HG03354 (cell line): ENCODE data around the gene CSTPP1.
"Not testable (repeated sequence)": the region's sequence is repeated elsewhere in the genome, so short reads cannot be mapped to it uniquely, and the experiment has no call there.

Experiments used
- ATAC-seq: cut with Tn5 transposase; IDR thresholded peaks from one replicate; pipeline ENCODE4 v1.9.1; 2021; ENCODE audit warnings: mild to moderate bottlenecking; ENCODE audit not compliant: unreplicated experiment, poor library complexity, severe bottlenecking

Gene CSTPP1

GRCh38 chr11:47071791-47072261 is 135.3 kb downstream of the CSTPP1 start:
- ATAC-seq: no peak

GRCh38 chr11:47078751-47079521 is 142.4 kb downstream of the CSTPP1 start:
- ATAC-seq: no peak

- ATAC-seq: not testable (repeated sequence)
Observed at GRCh38 chr11:47080775-47081174, 144.2 kb downstream of the CSTPP1 start.

GRCh38 chr11:47083913-47084312 is 147.4 kb downstream of the CSTPP1 start:
- no peak for ATAC-seq

- no peak for ATAC-seq
Observed at GRCh38 chr11:47087801-47088200, 151.2 kb downstream of the CSTPP1 start.

GRCh38 chr11:47093541-47093940 is 157.0 kb downstream of the CSTPP1 start:
- no peak for ATAC-seq

GRCh38 chr11:47096871-47097270 is 160.3 kb downstream of the CSTPP1 start:
- ATAC-seq: not testable (repeated sequence)

GRCh38 chr11:47098223-47098622 is 161.7 kb downstream of the CSTPP1 start:
- ATAC-seq: not testable (repeated sequence)

GRCh38 chr11:47099214-47099917 is 162.8 kb downstream of the CSTPP1 start:
- ATAC-seq: no peak

GRCh38 chr11:47099918-47100315 is 163.4 kb downstream of the CSTPP1 start:
- ATAC-seq: no peak

- ATAC-seq: no peak
Observed at GRCh38 chr11:47101406-47101805, 164.8 kb downstream of the CSTPP1 start.

- no peak for ATAC-seq
Observed at GRCh38 chr11:47104261-47104950, 167.8 kb downstream of the CSTPP1 start.

- no peak for ATAC-seq
Observed at GRCh38 chr11:47105541-47105940, 169.0 kb downstream of the CSTPP1 start.

GRCh38 chr11:47105974-47106373 is 169.4 kb downstream of the CSTPP1 start:
- ATAC-seq: no peak

GRCh38 chr11:47106798-47107411 is 170.3 kb downstream of the CSTPP1 start:
- ATAC-seq: no peak

- ATAC-seq: no peak
Observed at GRCh38 chr11:47107744-47108143, 171.2 kb downstream of the CSTPP1 start.

GRCh38 chr11:47108214-47108613 is 171.7 kb downstream of the CSTPP1 start:
- no peak for ATAC-seq

- ATAC-seq: no peak
Observed at GRCh38 chr11:47109051-47109726, 172.6 kb downstream of the CSTPP1 start.

- no peak for ATAC-seq
Observed at GRCh38 chr11:47109727-47110246, 173.2 kb downstream of the CSTPP1 start.
